Stimulated activated naive CD8-positive, alpha-beta T cell treated with anti-CD3 and anti-CD28 coated beads, Interleukin-15, Interleukin-2, amounts not matched to agents 100 ng/mL and 50 ng/mL, for 24 hours (primary cell): ENCODE measurements around the gene CNR1.
"Not testable (repeated sequence)": the region's sequence is repeated elsewhere in the genome, so short reads cannot be mapped to it uniquely, and the experiment has no call there.

Experiments used
- H3K27ac Mint-ChIP-seq: one replicate; pipeline ENCODE4 v1.8.0; 2021; ENCODE audit warnings: mild to moderate bottlenecking, mixed read lengths
- H3K27me3 Mint-ChIP-seq: one replicate; pipeline ENCODE4 v1.8.0; 2021; ENCODE audit warnings: mixed read lengths
- H3K36me3 Mint-ChIP-seq: one replicate; pipeline ENCODE4 v1.8.0; 2021; ENCODE audit warnings: low read depth, mixed read lengths
- H3K4me1 Mint-ChIP-seq: one replicate; pipeline ENCODE4 v1.8.0; 2021; ENCODE audit warnings: low read depth, mixed read lengths
- H3K4me3 Mint-ChIP-seq: one replicate; pipeline ENCODE4 v1.8.0; 2021; ENCODE audit warnings: mild to moderate bottlenecking, mixed read lengths
- H3K9me3 Mint-ChIP-seq: one replicate; pipeline ENCODE4 v1.8.0; 2021; ENCODE audit warnings: mixed read lengths

CNR1 gene

GRCh38 chr6:88165844-88166492 lies at the start of gene CNR1:
TSS of gene CNR1 (minus strand) at chr6:88166347. CDS start at chr6:88145274, 21,073 bp downstream.
- Mint-ChIP-seq H3K4me3 (peak within 1 kb of the TSS; percentile 74), H3K27ac (no peak within 1 kb of the TSS), H3K36me3 (no peaks in the 10 kb centered on the region), H3K4me1 (peaks cover 14% of the 10 kb centered on the region), H3K27me3 (peaks cover 78% of the 10 kb centered on the region), H3K9me3 (no peaks in the 10 kb centered on the region)

- no peaks in the 10 kb centered on the region for H3K9me3 Mint-ChIP-seq
- H3K4me3 Mint-ChIP-seq: no peak overlapping the region
- no peaks in the 10 kb centered on the region for H3K4me1 Mint-ChIP-seq
- H3K36me3 Mint-ChIP-seq: no peaks in the 10 kb centered on the region
- peaks cover 21% of the 10 kb centered on the region for H3K27me3 Mint-ChIP-seq
- no peak overlapping the region for H3K27ac Mint-ChIP-seq
Measured at GRCh38 chr6:88211446-88211845, 45.3 kb upstream of the CNR1 start.

GRCh38 chr6:88209301-88209700 lies 43.2 kb upstream of the CNR1 start:
- Mint-ChIP-seq H3K4me1 (no peaks in the 10 kb centered on the region), H3K36me3 (no peaks in the 10 kb centered on the region), H3K27ac (no peak overlapping the region), H3K9me3 (peaks cover 13% of the 10 kb centered on the region), H3K4me3 (no peak overlapping the region), H3K27me3 (peaks cover 15% of the 10 kb centered on the region)

- Mint-ChIP-seq H3K9me3 (peaks cover 18% of the 10 kb centered on the region), H3K27me3 (peaks cover 15% of the 10 kb centered on the region), H3K27ac (no peak overlapping the region), H3K36me3 (no peaks in the 10 kb centered on the region), H3K4me1 (no peaks in the 10 kb centered on the region), H3K4me3 (no peak overlapping the region)
Measured at GRCh38 chr6:88208726-88209125, 42.6 kb upstream of the CNR1 start.

GRCh38 chr6:88201734-88202133 lies 35.6 kb upstream of the CNR1 start:
- Mint-ChIP-seq H3K9me3 (peaks cover 32% of the 10 kb centered on the region), H3K27me3 (peaks cover 13% of the 10 kb centered on the region)
- not testable (repeated sequence) for H3K27ac Mint-ChIP-seq, H3K4me1 Mint-ChIP-seq, H3K4me3 Mint-ChIP-seq, H3K36me3 Mint-ChIP-seq

GRCh38 chr6:88184921-88185320 lies 18.8 kb upstream of the CNR1 start:
- Mint-ChIP-seq H3K9me3 (no peaks in the 10 kb centered on the region), H3K4me1 (no peaks in the 10 kb centered on the region), H3K36me3 (no peaks in the 10 kb centered on the region), H3K27me3 (peaks cover 21% of the 10 kb centered on the region), H3K27ac (no peak overlapping the region), H3K4me3 (no peak overlapping the region)

GRCh38 chr6:88183471-88183870 lies 17.3 kb upstream of the CNR1 start:
- H3K4me3 Mint-ChIP-seq: no peak overlapping the region
- H3K9me3 Mint-ChIP-seq: no peaks in the 10 kb centered on the region
- H3K36me3 Mint-ChIP-seq: no peaks in the 10 kb centered on the region
- H3K27ac Mint-ChIP-seq: no peak overlapping the region
- H3K27me3 Mint-ChIP-seq: peaks cover 26% of the 10 kb centered on the region
- peaks cover 4% of the 10 kb centered on the region for H3K4me1 Mint-ChIP-seq

- peaks cover 10% of the 10 kb centered on the region for H3K4me1 Mint-ChIP-seq
- no peaks in the 10 kb centered on the region for H3K9me3 Mint-ChIP-seq
- no peak overlapping the region for H3K27ac Mint-ChIP-seq
- H3K4me3 Mint-ChIP-seq: peak overlapping the region; percentile 11
- H3K36me3 Mint-ChIP-seq: no peaks in the 10 kb centered on the region
- peaks cover 15% of the 10 kb centered on the region for H3K27me3 Mint-ChIP-seq
Measured at GRCh38 chr6:88179692-88180091, 13.5 kb upstream of the CNR1 start.

- no peaks in the 10 kb centered on the region for H3K9me3 Mint-ChIP-seq
- H3K36me3 Mint-ChIP-seq: no peaks in the 10 kb centered on the region
- no peak overlapping the region for H3K4me3 Mint-ChIP-seq
- no peak overlapping the region for H3K27ac Mint-ChIP-seq
- H3K4me1 Mint-ChIP-seq: peaks cover 10% of the 10 kb centered on the region
- H3K27me3 Mint-ChIP-seq: peaks cover 16% of the 10 kb centered on the region
Measured at GRCh38 chr6:88177961-88178464, 11.9 kb upstream of the CNR1 start.

GRCh38 chr6:88174906-88175305 lies 8.8 kb upstream of the CNR1 start:
- peaks cover 10% of the 10 kb centered on the region for H3K4me1 Mint-ChIP-seq
- H3K27me3 Mint-ChIP-seq: peaks cover 32% of the 10 kb centered on the region
- no peak overlapping the region for H3K27ac Mint-ChIP-seq
- H3K4me3 Mint-ChIP-seq: no peak overlapping the region
- H3K9me3 Mint-ChIP-seq: no peaks in the 10 kb centered on the region
- H3K36me3 Mint-ChIP-seq: no peaks in the 10 kb centered on the region

GRCh38 chr6:88171312-88171711 lies 5.2 kb upstream of the CNR1 start:
- H3K27me3 Mint-ChIP-seq: peaks cover 54% of the 10 kb centered on the region
- no peaks in the 10 kb centered on the region for H3K36me3 Mint-ChIP-seq
- H3K27ac Mint-ChIP-seq: no peak overlapping the region
- H3K4me3 Mint-ChIP-seq: no peak overlapping the region
- peaks cover 7% of the 10 kb centered on the region for H3K4me1 Mint-ChIP-seq
- H3K9me3 Mint-ChIP-seq: no peaks in the 10 kb centered on the region

GRCh38 chr6:88168362-88168761 lies 2.2 kb upstream of the CNR1 start:
- Mint-ChIP-seq H3K4me3 (no peak overlapping the region), H3K27me3 (peaks cover 71% of the 10 kb centered on the region), H3K36me3 (no peaks in the 10 kb centered on the region), H3K27ac (no peak overlapping the region), H3K4me1 (peaks cover 14% of the 10 kb centered on the region), H3K9me3 (no peaks in the 10 kb centered on the region)

GRCh38 chr6:88167352-88167937 lies 1.3 kb upstream of the CNR1 start:
- peaks cover 75% of the 10 kb centered on the region for H3K27me3 Mint-ChIP-seq
- no peaks in the 10 kb centered on the region for H3K9me3 Mint-ChIP-seq
- H3K4me1 Mint-ChIP-seq: peaks cover 14% of the 10 kb centered on the region
- H3K36me3 Mint-ChIP-seq: no peaks in the 10 kb centered on the region
- peak overlapping the region; percentile 35 for H3K4me3 Mint-ChIP-seq
- no peak overlapping the region for H3K27ac Mint-ChIP-seq

- H3K27ac Mint-ChIP-seq: no peak overlapping the region
- peaks cover 78% of the 10 kb centered on the region for H3K27me3 Mint-ChIP-seq
- H3K4me1 Mint-ChIP-seq: peaks cover 14% of the 10 kb centered on the region
Measured at GRCh38 chr6:88166493-88167351, 575 bp upstream of the CNR1 start.

More at GRCh38 chr6:88166493-88167351, 575 bp upstream of the CNR1 start:
- Mint-ChIP-seq H3K4me3 (peak overlapping the region; percentile 74), H3K9me3 (no peaks in the 10 kb centered on the region), H3K36me3 (no peaks in the 10 kb centered on the region)
